ENCODE measurements around the gene MIA. TPM values are rescaled to one million over a fixed set of nuclear protein-coding genes. Genes with fewer than 3 reads are reported as not detected.
A peak's percentile ranks its signal among the peaks of the same experiment; 100 is the strongest.

The MIA gene
- total RNA-seq, 1 experiment from 2014 or later = 2.2 TPM

DNA sequence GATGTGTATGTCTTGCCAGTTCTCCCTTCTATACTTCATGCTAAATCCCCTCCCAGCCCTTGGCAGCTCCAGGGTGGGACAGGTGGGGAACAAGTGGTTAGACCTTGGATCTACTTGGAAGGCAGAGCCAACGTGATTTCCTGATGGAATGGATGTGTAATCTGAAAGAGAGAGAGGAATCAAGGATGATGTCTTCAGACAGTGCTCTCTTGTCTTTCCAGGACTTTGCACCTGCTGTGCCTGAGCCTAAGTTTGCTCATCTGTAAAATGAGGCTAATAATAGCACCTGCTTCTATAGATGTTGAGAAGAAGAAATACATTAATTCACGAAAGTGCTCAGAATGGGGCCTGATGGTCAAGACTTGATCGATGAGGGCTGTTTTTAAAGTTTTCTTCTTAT lies 16.7 kb downstream of the MIA start:
- no peak for ATAC-seq
- Histone ChIP-seq H3K4me3 (ENCODE audit: low read depth in 2 of 2, low read length in 2 of 2) (no peak overlapping the region), H3K4me1 (ENCODE audit: control insufficient read depth, insufficient read depth, low read length) (no peaks in the 10 kb centered on the region), H3K27ac (ENCODE audit: low read length) (no peak overlapping the region), H3K36me3 (ENCODE audit: control insufficient read depth, insufficient read depth, low read length) (no peaks in the 10 kb centered on the region), H3K27me3 (ENCODE audit: control insufficient read depth, insufficient read depth, low read length) (no peaks in the 10 kb centered on the region), H3K9me3 (ENCODE audit: control insufficient read depth, insufficient read depth, low read depth, low read length) (no peaks in the 10 kb centered on the region)
- ChIA-PET POLR2A (no interaction called here), CTCF (no interaction called here)
- intact Hi-C loops (cut with micrococcal nuclease; ENCODE audit: unreplicated experiment) = no loop called here
- in situ Hi-C loops (cut with HindIII; ENCODE audit: low pct_unique_long_range_greater_than_20kb, low sequenced_read_pairs) = no loop called here
- TF ChIP-seq, protein P1, sequence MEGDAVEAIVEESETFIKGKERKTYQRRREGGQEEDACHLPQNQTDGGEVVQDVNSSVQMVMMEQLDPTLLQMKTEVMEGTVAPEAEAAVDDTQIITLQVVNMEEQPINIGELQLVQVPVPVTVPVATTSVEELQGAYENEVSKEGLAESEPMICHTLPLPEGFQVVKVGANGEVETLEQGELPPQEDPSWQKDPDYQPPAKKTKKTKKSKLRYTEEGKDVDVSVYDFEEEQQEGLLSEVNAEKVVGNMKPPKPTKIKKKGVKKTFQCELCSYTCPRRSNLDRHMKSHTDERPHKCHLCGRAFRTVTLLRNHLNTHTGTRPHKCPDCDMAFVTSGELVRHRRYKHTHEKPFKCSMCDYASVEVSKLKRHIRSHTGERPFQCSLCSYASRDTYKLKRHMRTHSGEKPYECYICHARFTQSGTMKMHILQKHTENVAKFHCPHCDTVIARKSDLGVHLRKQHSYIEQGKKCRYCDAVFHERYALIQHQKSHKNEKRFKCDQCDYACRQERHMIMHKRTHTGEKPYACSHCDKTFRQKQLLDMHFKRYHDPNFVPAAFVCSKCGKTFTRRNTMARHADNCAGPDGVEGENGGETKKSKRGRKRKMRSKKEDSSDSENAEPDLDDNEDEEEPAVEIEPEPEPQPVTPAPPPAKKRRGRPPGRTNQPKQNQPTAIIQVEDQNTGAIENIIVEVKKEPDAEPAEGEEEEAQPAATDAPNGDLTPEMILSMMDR (IDR thresholded peaks at IDR 0.05) = no peak
- TF ChIP-seq TCF7L2 (IDR thresholded peaks at IDR 0.05; ENCODE audit: low read depth, low read length) = no peak
- BruUV-seq (replicated peaks) = no TSS peak
- no peak for DNase-seq (ENCODE audit: low read depth, low spot score)

DNA sequence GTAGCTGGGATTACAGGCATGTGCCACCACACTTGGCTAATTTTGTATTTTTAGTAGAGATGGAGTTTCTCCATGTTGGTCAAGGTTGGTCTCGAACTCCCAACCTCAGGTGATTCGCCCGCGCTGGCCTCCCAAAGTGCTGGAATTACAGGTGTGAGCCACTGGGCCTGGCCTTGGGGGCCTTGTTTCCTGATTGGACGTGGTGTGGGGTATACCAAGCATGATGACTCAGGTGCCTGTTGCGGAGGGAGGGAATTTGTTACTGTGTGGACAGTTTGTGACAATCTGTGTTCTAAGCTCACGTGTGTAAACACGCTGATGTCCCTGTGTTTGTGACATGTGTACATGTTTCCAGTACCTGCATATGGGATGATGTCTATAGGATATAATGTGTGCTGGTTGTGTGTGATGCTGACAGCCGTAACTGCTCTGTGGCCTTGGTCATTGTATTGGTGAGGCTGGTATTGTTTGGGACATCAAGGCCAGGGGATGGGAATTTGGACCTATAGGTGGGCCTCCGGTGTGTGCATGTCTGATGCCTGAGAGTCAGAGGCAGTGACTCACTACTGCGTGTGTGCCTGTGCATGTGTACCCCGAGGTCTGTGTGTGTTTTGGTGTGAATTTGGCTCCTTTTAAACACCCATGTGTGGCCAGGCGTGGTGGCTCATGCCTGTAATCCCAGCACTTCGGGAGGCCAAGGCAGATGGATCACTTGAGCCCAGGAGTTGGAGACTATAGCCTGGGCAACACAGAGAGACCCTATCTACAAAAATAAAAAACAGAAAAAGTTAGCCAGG lies 22.0 kb downstream of the MIA start:
- ChIA-PET POLR2A (interaction anchor here (0.6 kb wide), 1 partner anchor 66 kb away, joined by 10 read pairs; no protein-coding TSS in a partner anchor), CTCF (interaction anchor here (0.6 kb wide), 2 partner anchors 10 to 467 kb away, joined by 3 to 6 read pairs; no protein-coding TSS in a partner anchor)
- intact Hi-C loops (cut with micrococcal nuclease; ENCODE audit: unreplicated experiment) (no loop called here), in situ Hi-C loops (cut with HindIII; ENCODE audit: low pct_unique_long_range_greater_than_20kb, low sequenced_read_pairs) (no loop called here)
- TF ChIP-seq, protein P1 (IDR thresholded peaks at IDR 0.05) = no peak
- TF ChIP-seq, protein P2, sequence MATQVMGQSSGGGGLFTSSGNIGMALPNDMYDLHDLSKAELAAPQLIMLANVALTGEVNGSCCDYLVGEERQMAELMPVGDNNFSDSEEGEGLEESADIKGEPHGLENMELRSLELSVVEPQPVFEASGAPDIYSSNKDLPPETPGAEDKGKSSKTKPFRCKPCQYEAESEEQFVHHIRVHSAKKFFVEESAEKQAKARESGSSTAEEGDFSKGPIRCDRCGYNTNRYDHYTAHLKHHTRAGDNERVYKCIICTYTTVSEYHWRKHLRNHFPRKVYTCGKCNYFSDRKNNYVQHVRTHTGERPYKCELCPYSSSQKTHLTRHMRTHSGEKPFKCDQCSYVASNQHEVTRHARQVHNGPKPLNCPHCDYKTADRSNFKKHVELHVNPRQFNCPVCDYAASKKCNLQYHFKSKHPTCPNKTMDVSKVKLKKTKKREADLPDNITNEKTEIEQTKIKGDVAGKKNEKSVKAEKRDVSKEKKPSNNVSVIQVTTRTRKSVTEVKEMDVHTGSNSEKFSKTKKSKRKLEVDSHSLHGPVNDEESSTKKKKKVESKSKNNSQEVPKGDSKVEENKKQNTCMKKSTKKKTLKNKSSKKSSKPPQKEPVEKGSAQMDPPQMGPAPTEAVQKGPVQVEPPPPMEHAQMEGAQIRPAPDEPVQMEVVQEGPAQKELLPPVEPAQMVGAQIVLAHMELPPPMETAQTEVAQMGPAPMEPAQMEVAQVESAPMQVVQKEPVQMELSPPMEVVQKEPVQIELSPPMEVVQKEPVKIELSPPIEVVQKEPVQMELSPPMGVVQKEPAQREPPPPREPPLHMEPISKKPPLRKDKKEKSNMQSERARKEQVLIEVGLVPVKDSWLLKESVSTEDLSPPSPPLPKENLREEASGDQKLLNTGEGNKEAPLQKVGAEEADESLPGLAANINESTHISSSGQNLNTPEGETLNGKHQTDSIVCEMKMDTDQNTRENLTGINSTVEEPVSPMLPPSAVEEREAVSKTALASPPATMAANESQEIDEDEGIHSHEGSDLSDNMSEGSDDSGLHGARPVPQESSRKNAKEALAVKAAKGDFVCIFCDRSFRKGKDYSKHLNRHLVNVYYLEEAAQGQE (IDR thresholded peaks at IDR 0.05; ENCODE audit: insufficient read depth in 1 of 2, low read depth in 2 of 2, low read length in 1 of 2) = no peak
- no peak for TF ChIP-seq SIN3A (IDR thresholded peaks at IDR 0.05; ENCODE audit: borderline replicate concordance, insufficient read depth, low read depth, low read length)
- no peak for TF ChIP-seq TCF7L2 (IDR thresholded peaks at IDR 0.05; ENCODE audit: low read depth, low read length)
- TF ChIP-seq POLR2AphosphoS5 (IDR thresholded peaks at IDR 0.05; ENCODE audit: low read depth, low read length) = no peak
- BruUV-seq (replicated peaks) = no TSS peak
- Histone ChIP-seq H3K9me3 (ENCODE audit: control insufficient read depth, insufficient read depth, low read depth, low read length) (no peaks in the 10 kb centered on the region), H3K27ac (ENCODE audit: low read length) (peak overlapping the region; percentile 81), H3K27me3 (ENCODE audit: control insufficient read depth, insufficient read depth, low read length) (no peaks in the 10 kb centered on the region), H3K4me3 (ENCODE audit: low read depth in 2 of 2, low read length in 2 of 2) (peak overlapping the region in 1 of 2 experiments; percentile 72; a peak in 2 of 4 replicates), H3K36me3 (ENCODE audit: control insufficient read depth, insufficient read depth, low read length) (peaks cover 2% of the 10 kb centered on the region; the same call in 1 of the 2 replicates), H3K4me1 (ENCODE audit: control insufficient read depth, insufficient read depth, low read length) (peaks cover 16% of the 10 kb centered on the region)
- no peak for DNase-seq (ENCODE audit: low read depth, low spot score)
- no peak for ATAC-seq
